ENCODE data around the gene WNT2B. TPM values are rescaled to one million over a fixed set of nuclear protein-coding genes. Genes with fewer than 3 reads are reported as not detected.

The WNT2B gene
- total and polyA plus RNA-seq, 9 of the 15 experiments (the other 6 are each of a cell fraction or from before 2014, with no cell fraction given): 0.02 to 0.06 (median 0.04) TPM; not detected in 3

DNA sequence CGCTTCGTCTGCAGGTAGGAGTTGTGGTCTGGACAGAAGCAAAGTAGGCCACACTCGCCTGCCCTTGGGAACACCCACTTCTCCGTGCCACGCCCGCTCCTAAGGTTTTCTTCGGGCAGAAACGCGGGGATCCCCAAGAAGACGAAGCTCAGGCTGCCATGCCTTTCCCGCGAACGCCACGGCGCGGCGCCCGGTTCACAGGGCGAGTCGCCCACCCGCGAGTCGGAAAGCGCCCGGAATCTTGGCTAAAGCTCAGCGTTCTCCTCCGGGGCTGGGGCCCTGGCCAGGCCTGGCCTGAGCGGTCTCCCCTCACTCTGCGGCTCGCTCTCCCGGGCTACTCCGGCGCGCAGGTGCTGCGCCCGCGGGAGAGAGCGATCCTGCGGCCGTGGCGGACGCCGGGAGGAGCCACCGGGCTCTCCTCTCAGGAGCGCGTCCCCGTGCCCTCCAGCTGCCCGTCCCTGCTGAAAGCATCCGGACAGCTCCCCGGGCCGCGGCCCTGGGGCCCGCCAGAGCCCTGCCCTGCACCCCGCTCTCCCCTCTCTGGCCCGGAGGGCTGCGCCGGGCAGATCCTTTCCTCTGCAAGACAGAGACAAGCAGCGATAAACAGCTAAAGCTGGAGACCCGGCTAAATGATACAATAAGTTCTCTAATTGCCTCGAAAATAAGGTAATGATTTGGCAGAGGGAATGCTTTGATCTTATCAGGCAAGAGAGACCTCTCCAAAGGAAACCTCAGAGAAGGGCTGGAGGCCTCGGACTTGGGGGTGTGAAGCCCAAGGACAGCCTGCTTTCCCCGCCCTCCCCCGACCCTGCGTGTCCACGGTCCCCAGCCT lies 6.7 kb upstream of the WNT2B start (continued):
- TF ChIP-seq, protein P1, sequence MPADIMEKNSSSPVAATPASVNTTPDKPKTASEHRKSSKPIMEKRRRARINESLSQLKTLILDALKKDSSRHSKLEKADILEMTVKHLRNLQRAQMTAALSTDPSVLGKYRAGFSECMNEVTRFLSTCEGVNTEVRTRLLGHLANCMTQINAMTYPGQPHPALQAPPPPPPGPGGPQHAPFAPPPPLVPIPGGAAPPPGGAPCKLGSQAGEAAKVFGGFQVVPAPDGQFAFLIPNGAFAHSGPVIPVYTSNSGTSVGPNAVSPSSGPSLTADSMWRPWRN (IDR thresholded peaks at IDR 0.05; ENCODE audit: low read depth): no peak
- TF ChIP-seq, protein P2, sequence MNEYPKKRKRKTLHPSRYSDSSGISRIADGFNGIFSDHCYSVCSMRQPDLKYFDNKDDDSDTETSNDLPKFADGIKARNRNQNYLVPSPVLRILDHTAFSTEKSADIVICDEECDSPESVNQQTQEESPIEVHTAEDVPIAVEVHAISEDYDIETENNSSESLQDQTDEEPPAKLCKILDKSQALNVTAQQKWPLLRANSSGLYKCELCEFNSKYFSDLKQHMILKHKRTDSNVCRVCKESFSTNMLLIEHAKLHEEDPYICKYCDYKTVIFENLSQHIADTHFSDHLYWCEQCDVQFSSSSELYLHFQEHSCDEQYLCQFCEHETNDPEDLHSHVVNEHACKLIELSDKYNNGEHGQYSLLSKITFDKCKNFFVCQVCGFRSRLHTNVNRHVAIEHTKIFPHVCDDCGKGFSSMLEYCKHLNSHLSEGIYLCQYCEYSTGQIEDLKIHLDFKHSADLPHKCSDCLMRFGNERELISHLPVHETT (CRISPR knock-in tag; conservative IDR thresholded peaks at IDR 0.05 in 1 of 2, IDR thresholded peaks at IDR 0.05 in 1 of 2): 0 out of 4 replicates have a peak, but pooled peaks of 1 of the 2 experiments have one; percentile 41
- TF ChIP-seq, protein P3, sequence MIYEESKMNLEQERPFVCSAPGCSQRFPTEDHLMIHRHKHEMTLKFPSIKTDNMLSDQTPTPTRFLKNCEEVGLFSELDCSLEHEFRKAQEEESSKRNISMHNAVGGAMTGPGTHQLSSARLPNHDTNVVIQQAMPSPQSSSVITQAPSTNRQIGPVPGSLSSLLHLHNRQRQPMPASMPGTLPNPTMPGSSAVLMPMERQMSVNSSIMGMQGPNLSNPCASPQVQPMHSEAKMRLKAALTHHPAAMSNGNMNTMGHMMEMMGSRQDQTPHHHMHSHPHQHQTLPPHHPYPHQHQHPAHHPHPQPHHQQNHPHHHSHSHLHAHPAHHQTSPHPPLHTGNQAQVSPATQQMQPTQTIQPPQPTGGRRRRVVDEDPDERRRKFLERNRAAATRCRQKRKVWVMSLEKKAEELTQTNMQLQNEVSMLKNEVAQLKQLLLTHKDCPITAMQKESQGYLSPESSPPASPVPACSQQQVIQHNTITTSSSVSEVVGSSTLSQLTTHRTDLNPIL (CRISPR knock-in tag; IDR thresholded peaks at IDR 0.05): no peak
- TF ChIP-seq POLR3G (IDR thresholded peaks at IDR 0.05; ENCODE audit: extremely low read depth, insufficient read length, insufficient replicate concordance) (no peak), JUNB (CRISPR knock-in tag; conservative IDR thresholded peaks at IDR 0.05) (no peak), MYC (IDR thresholded peaks at IDR 0.05; ENCODE audit: low read depth, low read length) (0 out of 2 replicates have a peak, but pooled peaks have one; percentile 13), MYC (CRISPR knock-in tag; IDR thresholded peaks at IDR 0.05; ENCODE audit: borderline replicate concordance, low read depth) (no peak), ZNF146 (CRISPR knock-in tag; IDR thresholded peaks at IDR 0.05; ENCODE audit: unreplicated experiment) (no peak), RCOR1 (IDR thresholded peaks at IDR 0.05; ENCODE audit: borderline replicate concordance in 1 of 2, low read depth in 2 of 2, low read length in 2 of 2) (no peak), ZSCAN32 (CRISPR knock-in tag; IDR thresholded peaks at IDR 0.05) (no peak), PHTF2 (CRISPR knock-in tag; IDR thresholded peaks at IDR 0.05) (no peak), ESRRB (CRISPR knock-in tag; IDR thresholded peaks at IDR 0.05; ENCODE audit: borderline replicate concordance) (no peak), ZFP36 (IDR thresholded peaks at IDR 0.05; ENCODE audit: low read depth, low read length, partially characterized antibody) (peak; percentile 19), HMG20A (CRISPR knock-in tag; conservative IDR thresholded peaks at IDR 0.05) (no peak), SAFB (IDR thresholded peaks at IDR 0.05; ENCODE audit: borderline replicate concordance, low read depth, low read length) (peak; percentile 75; the same call in 1 of the 2 replicates)
- TF ChIP-seq, protein P4, sequence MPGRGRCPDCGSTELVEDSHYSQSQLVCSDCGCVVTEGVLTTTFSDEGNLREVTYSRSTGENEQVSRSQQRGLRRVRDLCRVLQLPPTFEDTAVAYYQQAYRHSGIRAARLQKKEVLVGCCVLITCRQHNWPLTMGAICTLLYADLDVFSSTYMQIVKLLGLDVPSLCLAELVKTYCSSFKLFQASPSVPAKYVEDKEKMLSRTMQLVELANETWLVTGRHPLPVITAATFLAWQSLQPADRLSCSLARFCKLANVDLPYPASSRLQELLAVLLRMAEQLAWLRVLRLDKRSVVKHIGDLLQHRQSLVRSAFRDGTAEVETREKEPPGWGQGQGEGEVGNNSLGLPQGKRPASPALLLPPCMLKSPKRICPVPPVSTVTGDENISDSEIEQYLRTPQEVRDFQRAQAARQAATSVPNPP (IDR thresholded peaks at IDR 0.05; ENCODE audit: borderline replicate concordance, insufficient read depth, insufficient read length): no peak
- TF ChIP-seq, protein P5, sequence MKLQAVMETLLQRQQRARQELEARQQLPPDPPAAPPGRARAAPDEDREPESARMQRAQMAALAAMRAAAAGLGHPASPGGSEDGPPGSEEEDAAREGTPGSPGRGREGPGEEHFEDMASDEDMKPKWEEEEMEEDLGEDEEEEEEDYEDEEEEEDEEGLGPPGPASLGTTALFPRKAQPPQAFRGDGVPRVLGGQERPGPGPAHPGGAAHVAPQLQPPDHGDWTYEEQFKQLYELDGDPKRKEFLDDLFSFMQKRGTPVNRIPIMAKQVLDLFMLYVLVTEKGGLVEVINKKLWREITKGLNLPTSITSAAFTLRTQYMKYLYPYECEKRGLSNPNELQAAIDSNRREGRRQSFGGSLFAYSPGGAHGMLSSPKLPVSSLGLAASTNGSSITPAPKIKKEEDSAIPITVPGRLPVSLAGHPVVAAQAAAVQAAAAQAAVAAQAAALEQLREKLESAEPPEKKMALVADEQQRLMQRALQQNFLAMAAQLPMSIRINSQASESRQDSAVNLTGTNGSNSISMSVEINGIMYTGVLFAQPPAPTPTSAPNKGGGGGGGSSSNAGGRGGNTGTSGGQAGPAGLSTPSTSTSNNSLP (IDR thresholded peaks at IDR 0.05; ENCODE audit: borderline replicate concordance, low read depth, low read length): no peak
- TF ChIP-seq, protein P6, sequence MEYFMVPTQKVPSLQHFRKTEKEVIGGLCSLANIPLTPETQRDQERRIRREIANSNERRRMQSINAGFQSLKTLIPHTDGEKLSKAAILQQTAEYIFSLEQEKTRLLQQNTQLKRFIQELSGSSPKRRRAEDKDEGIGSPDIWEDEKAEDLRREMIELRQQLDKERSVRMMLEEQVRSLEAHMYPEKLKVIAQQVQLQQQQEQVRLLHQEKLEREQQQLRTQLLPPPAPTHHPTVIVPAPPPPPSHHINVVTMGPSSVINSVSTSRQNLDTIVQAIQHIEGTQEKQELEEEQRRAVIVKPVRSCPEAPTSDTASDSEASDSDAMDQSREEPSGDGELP (CRISPR knock-in tag; IDR thresholded peaks at IDR 0.05; ENCODE audit: borderline replicate concordance): peak; percentile 61; the same call in 1 of the 2 replicates

Measured in K562 (cell line).